GM12878 (cell line): ENCODE results near the gene PRUNE2. TPM values are rescaled to one million over a fixed set of nuclear protein-coding genes. Genes with fewer than 3 reads are reported as not detected.

Experiments
- ATAC-seq: fragments of 200-7000 bp; cut with Tn5 transposase; 3 replicates; pipeline ENCODE4 v1.9.1; 2020; ENCODE audit warnings: mild to moderate bottlenecking, moderate library complexity
- BruUV-seq: library from RNA; stranded (reverse); fragments of 400-500 nt; replicated peaks from 2 replicates; lab custom pipeline; 2021; lab: Mats Ljungman, UMichigan
- CTCF ChIA-PET: fragments of 300-600 bp; sonication (Branson Sonifier 250); formaldehyde crosslinking; extraction: SDS; loops from one replicate; lab custom pipeline; 2021; ENCODE audit warnings: inconsistent platforms; lab: Yijun Ruan, JAX
- POLR2A ChIA-PET: fragments of 350-600 bp; formaldehyde crosslinking; extraction: SDS; loops from one replicate; lab custom pipeline; 2021; ENCODE audit warnings: inconsistent platforms; lab: Charles Lee
- RAD21 ChIA-PET: fragments of 300-600 bp; sonication (Branson Sonifier 250); formaldehyde crosslinking; loops from one replicate; lab custom pipeline; 2023; ENCODE audit warnings: antibody characterized with exemption; ENCODE audit not compliant: unreplicated experiment; lab: Charles Lee
- SMC1A ChIA-PET: fragments of 300-600 bp; sonication (Branson Sonifier 250); formaldehyde crosslinking; loops from one replicate; lab custom pipeline; 2023; ENCODE audit not compliant: unreplicated experiment, uncharacterized antibody; lab: Charles Lee
- DNase-seq: peaks from one replicate; pipeline ENCODE4 v3.0.0-alpha.2; 2011; ENCODE audit warnings: low read depth, low spot score
- FAIRE-seq: peaks from 3 replicates; lab custom pipeline; 2011; peaks lifted over from hg19 to GRCh38; lab: Jason Lieb, UNC
- H2AFZ ChIP-seq: 2 replicates; pipeline ENCODE4 v1.6.0; 2011; ENCODE audit warnings: low read depth, low read length, control low read depth; ENCODE audit not compliant: control insufficient read depth
- H3K27ac ChIP-seq: 2 replicates; pipeline ENCODE4 v1.5.1; 2011; ENCODE audit warnings: control low read depth; ENCODE audit not compliant: control insufficient read depth, insufficient read depth
- H3K27me3 ChIP-seq, 2 experiments: replicated peaks in 1 of 2; 2 replicates each; pipeline versions ENCODE4 v1.6.0 to v1.6.1; 2011; ENCODE audit warnings: low read length in 1 of 2; ENCODE audit not compliant: control insufficient read depth in 2 of 2, insufficient read depth in 2 of 2
- H3K36me3 ChIP-seq, 2 experiments: 2 replicates each; pipeline ENCODE4 v1.5.1; 2011; ENCODE audit warnings: low read length in 1 of 2; ENCODE audit not compliant: control insufficient read depth in 2 of 2, insufficient read depth in 2 of 2
- H3K4me1 ChIP-seq: 2 replicates; pipeline ENCODE4 v1.6.1; 2011; ENCODE audit warnings: mild to moderate bottlenecking, low read length, moderate library complexity, mixed read lengths; ENCODE audit not compliant: control insufficient read depth, insufficient read depth
- H3K4me2 ChIP-seq: 2 replicates; pipeline ENCODE4 v1.6.0; 2011; ENCODE audit warnings: control low read depth; ENCODE audit not compliant: control insufficient read depth, insufficient read depth
- H3K4me3 ChIP-seq: fragments of 200-600 bp; sonication (generic); 2 replicates; pipeline ENCODE4 v1.5.1; 2016
- H3K79me2 ChIP-seq: 2 replicates; pipeline ENCODE4 v1.6.0; 2011; ENCODE audit warnings: low read length; ENCODE audit not compliant: control insufficient read depth, insufficient read depth
- H3K9ac ChIP-seq: 2 replicates; pipeline ENCODE4 v1.8.0; 2011; ENCODE audit warnings: low read length, control low read depth, mixed read lengths; ENCODE audit not compliant: control insufficient read depth, insufficient read depth
- H3K9me3 ChIP-seq: replicated peaks from 3 replicates; pipeline ENCODE4 v1.5.1; 2011; ENCODE audit warnings: mild to moderate bottlenecking, low read length; ENCODE audit not compliant: control insufficient read depth, insufficient read depth
- H4K20me1 ChIP-seq: 2 replicates; pipeline ENCODE4 v1.6.0; 2011; ENCODE audit not compliant: control insufficient read depth, insufficient read depth
- CREM ChIP-seq: IDR thresholded peaks from 2 replicates; pipeline ENCODE4 v1.6.1; 2014; ENCODE audit warnings: antibody characterized with exemption, low read depth
- GABPA ChIP-seq: IDR thresholded peaks from 2 replicates; pipeline ENCODE4 v1.6.1; 2014; ENCODE audit warnings: antibody characterized with exemption, low read depth, mild to moderate bottlenecking, inconsistent platforms
- PML ChIP-seq: IDR thresholded peaks from 2 replicates; pipeline ENCODE4 v1.6.1; 2012; ENCODE audit warnings: low read length, inconsistent platforms
- RCOR1 ChIP-seq: conservative IDR thresholded peaks from 2 replicates; pipeline ENCODE4 v1.6.1; 2012; ENCODE audit warnings: low read depth, low read length, improper control_type of control experiment
- RELA ChIP-seq: fragments of 450-650 bp; IDR thresholded peaks from 2 replicates; pipeline ENCODE4 v1.8.0; 2014; ENCODE audit warnings: borderline replicate concordance; ENCODE audit not compliant: partially characterized antibody
- WGBS: methylation state at CpG from one replicate; pipeline ENCODE4 v1.1.6; 2016; ENCODE audit warnings: low lambda C conversion rate; ENCODE audit not compliant: insufficient replicate concordance, insufficient coverage; ENCODE audit errors: missing lambda C conversion rate; 5-methylcytosine and 5-hydroxymethylcytosine counted together
- in situ Hi-C: fragments of 300-500 bp; cut with MboI; formaldehyde crosslinking; loops from 9 replicates; pipeline ENCODE4 v1.14.3; 2018; ENCODE audit warnings: mixed read lengths
- intact Hi-C: fragments of 100-400 bp; cut with micrococcal nuclease; formaldehyde crosslinking; loops from one replicate; pipeline ENCODE4 v1.14.2; 2022; ENCODE audit not compliant: unreplicated experiment
- polyA plus RNA-seq, 11 experiments: library from polyadenylated mRNA; depleted of rRNA in 4 of 11; unstranded in 6 of 11; stranded (reverse) in 5 of 11; fragments of >200 nt; fragmentation: Nextera tagmentation in 4 of 11; fragmentation: Illumina TruSeq in 1 of 11; extraction: Ambion mirVana in 4 of 11; extraction: Trizol in 1 of 11; gene quantifications; 1 replicate in 1 of 11; 2 replicates in 10 of 11; pipeline versions ENCODE4 v1.2.1 to v1.2.3, GENCODE V29; 2011 to 2016; ENCODE audit warnings: inconsistent platforms in 2 of 11, missing spikeins in 2 of 11, low read depth in 1 of 11
- total RNA-seq, 4 experiments: library from RNA; depleted of rRNA in 3 of 4; stranded (reverse); fragments of >200 nt in 3 of 4; fragmentation: Illumina TruSeq in 1 of 4; extraction: Trizol in 1 of 4; gene quantifications; 2 replicates each; pipeline versions ENCODE4 v1.2.1 to v1.2.3, GENCODE V29; 2013 to 2021
- TF ChIP-seq, protein P1 (sequence below): fragments of 450-650 bp; IDR thresholded peaks from 2 replicates; pipeline ENCODE4 v1.6.1; 2017; ENCODE audit warnings: mild to moderate bottlenecking, moderate library complexity
- TF ChIP-seq, protein P2 (sequence below): fragments of 150-350 bp; IDR thresholded peaks from 2 replicates; pipeline ENCODE4 v1.6.1; 2014; ENCODE audit warnings: mild to moderate bottlenecking, low read depth, low read length

The PRUNE2 gene
- total and polyA plus RNA-seq, 10 of the 15 experiments (the other 5 are each of a cell fraction or from before 2014, with no cell fraction given): 0.07 to 0.63 (median 0.25) TPM

DNA sequence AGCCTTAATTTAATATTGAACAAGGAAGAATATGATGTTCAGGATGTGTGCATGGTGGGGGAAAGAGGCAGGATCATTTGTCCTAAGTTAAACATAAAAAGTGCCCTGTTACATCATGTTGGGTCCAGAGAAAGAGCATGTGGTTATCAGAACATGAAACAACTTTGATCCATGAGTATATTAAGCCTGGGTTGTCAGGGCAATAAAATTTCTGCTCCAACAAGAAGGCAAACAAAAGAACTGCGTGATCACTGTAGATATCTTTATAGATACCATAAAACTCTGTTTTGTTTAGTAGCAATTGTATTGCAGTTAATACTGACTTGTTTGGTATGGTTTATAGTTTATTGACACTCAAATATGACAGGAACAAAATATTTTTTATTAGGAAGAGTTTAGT is 106.4 kb downstream of the PRUNE2 start:
- RAD21 ChIA-PET: no interaction called here
- no peaks in the 10 kb centered on the region for H3K4me1 ChIP-seq
- in situ Hi-C loops: no loop called here
- H3K27me3 ChIP-seq: no peaks in the 10 kb centered on the region; a peak in 2 of 4 replicates
- no peak overlapping the region for H3K9ac ChIP-seq
- H3K36me3 ChIP-seq: no peaks in the 10 kb centered on the region
- CTCF ChIA-PET: no interaction called here
- no peak overlapping the region for H2AFZ ChIP-seq
- H3K79me2 ChIP-seq: no peaks in the 10 kb centered on the region
- no peak overlapping the region for H3K27ac ChIP-seq
- intact Hi-C loops: no loop called here
- TF ChIP-seq RELA (no peak), GABPA (no peak), PML (no peak), RCOR1 (no peak), CREM (no peak)
- TF ChIP-seq, protein P1, sequence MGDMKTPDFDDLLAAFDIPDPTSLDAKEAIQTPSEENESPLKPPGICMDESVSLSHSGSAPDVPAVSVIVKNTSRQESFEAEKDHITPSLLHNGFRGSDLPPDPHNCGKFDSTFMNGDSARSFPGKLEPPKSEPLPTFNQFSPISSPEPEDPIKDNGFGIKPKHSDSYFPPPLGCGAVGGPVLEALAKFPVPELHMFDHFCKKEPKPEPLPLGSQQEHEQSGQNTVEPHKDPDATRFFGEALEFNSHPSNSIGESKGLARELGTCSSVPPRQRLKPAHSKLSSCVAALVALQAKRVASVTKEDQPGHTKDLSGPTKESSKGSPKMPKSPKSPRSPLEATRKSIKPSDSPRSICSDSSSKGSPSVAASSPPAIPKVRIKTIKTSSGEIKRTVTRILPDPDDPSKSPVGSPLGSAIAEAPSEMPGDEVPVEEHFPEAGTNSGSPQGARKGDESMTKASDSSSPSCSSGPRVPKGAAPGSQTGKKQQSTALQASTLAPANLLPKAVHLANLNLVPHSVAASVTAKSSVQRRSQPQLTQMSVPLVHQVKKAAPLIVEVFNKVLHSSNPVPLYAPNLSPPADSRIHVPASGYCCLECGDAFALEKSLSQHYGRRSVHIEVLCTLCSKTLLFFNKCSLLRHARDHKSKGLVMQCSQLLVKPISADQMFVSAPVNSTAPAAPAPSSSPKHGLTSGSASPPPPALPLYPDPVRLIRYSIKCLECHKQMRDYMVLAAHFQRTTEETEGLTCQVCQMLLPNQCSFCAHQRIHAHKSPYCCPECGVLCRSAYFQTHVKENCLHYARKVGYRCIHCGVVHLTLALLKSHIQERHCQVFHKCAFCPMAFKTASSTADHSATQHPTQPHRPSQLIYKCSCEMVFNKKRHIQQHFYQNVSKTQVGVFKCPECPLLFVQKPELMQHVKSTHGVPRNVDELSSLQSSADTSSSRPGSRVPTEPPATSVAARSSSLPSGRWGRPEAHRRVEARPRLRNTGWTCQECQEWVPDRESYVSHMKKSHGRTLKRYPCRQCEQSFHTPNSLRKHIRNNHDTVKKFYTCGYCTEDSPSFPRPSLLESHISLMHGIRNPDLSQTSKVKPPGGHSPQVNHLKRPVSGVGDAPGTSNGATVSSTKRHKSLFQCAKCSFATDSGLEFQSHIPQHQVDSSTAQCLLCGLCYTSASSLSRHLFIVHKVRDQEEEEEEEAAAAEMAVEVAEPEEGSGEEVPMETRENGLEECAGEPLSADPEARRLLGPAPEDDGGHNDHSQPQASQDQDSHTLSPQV: no peak
- TF ChIP-seq, protein P2, sequence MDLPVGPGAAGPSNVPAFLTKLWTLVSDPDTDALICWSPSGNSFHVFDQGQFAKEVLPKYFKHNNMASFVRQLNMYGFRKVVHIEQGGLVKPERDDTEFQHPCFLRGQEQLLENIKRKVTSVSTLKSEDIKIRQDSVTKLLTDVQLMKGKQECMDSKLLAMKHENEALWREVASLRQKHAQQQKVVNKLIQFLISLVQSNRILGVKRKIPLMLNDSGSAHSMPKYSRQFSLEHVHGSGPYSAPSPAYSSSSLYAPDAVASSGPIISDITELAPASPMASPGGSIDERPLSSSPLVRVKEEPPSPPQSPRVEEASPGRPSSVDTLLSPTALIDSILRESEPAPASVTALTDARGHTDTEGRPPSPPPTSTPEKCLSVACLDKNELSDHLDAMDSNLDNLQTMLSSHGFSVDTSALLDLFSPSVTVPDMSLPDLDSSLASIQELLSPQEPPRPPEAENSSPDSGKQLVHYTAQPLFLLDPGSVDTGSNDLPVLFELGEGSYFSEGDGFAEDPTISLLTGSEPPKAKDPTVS: no peak
- SMC1A ChIA-PET: no interaction called here
- ATAC-seq (no peak), DNase-seq (no peak), FAIRE-seq (no peak)
- WGBS: 25% methylated on average over 1 of the region's 1 CpG
- no peak overlapping the region for H3K4me2 ChIP-seq
- POLR2A ChIA-PET: no interaction called here
- no peak overlapping the region for H3K4me3 ChIP-seq
- BruUV-seq: no TSS peak
- H3K9me3 ChIP-seq: no peaks in the 10 kb centered on the region
- H4K20me1 ChIP-seq: no peaks in the 10 kb centered on the region
